ENCODE results near the gene STAT5B. TPM values are rescaled to one million over a fixed set of nuclear protein-coding genes. Genes with fewer than 3 reads are reported as not detected.

Gene STAT5B
- total RNA-seq, 1 experiment from 2014 or later = 7.1 TPM

- TF ChIP-seq, protein P1, sequence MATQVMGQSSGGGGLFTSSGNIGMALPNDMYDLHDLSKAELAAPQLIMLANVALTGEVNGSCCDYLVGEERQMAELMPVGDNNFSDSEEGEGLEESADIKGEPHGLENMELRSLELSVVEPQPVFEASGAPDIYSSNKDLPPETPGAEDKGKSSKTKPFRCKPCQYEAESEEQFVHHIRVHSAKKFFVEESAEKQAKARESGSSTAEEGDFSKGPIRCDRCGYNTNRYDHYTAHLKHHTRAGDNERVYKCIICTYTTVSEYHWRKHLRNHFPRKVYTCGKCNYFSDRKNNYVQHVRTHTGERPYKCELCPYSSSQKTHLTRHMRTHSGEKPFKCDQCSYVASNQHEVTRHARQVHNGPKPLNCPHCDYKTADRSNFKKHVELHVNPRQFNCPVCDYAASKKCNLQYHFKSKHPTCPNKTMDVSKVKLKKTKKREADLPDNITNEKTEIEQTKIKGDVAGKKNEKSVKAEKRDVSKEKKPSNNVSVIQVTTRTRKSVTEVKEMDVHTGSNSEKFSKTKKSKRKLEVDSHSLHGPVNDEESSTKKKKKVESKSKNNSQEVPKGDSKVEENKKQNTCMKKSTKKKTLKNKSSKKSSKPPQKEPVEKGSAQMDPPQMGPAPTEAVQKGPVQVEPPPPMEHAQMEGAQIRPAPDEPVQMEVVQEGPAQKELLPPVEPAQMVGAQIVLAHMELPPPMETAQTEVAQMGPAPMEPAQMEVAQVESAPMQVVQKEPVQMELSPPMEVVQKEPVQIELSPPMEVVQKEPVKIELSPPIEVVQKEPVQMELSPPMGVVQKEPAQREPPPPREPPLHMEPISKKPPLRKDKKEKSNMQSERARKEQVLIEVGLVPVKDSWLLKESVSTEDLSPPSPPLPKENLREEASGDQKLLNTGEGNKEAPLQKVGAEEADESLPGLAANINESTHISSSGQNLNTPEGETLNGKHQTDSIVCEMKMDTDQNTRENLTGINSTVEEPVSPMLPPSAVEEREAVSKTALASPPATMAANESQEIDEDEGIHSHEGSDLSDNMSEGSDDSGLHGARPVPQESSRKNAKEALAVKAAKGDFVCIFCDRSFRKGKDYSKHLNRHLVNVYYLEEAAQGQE (IDR thresholded peaks at IDR 0.05; ENCODE audit: low read depth) = no peak
- TF ChIP-seq SRF (IDR thresholded peaks at IDR 0.05; ENCODE audit: low read depth) (no peak), FOSL1 (IDR thresholded peaks at IDR 0.05; ENCODE audit: low read depth) (no peak), SIN3A (IDR thresholded peaks at IDR 0.05; ENCODE audit: low read depth) (no peak), ZNF274 (IDR thresholded peaks at IDR 0.05; ENCODE audit: low read depth, low read length) (no peak), EGR1 (IDR thresholded peaks at IDR 0.05; ENCODE audit: low read depth) (no peak), ZFX (IDR thresholded peaks at IDR 0.05) (no peak), POLR2A (IDR thresholded peaks at IDR 0.05; ENCODE audit: borderline replicate concordance, extremely low read depth, insufficient read depth, insufficient read length) (no peak), SP1 (IDR thresholded peaks at IDR 0.05; ENCODE audit: low read depth) (no peak), ELF1 (IDR thresholded peaks at IDR 0.05; ENCODE audit: borderline replicate concordance, low read depth) (no peak), CTCF (IDR thresholded peaks at IDR 0.05 in 2 of 3, conservative IDR thresholded peaks at IDR 0.05 in 1 of 3; ENCODE audit: borderline replicate concordance in 1 of 3, insufficient read depth in 1 of 3, low read depth in 2 of 3, low read length in 2 of 3) (no peak)
- ChIA-PET RAD21 (ENCODE audit: low non-redundant PET in 1 of 2, low total read pairs in 2 of 2, uncharacterized antibody in 2 of 2, unreplicated experiment in 2 of 2) (no interaction called here), CTCF (interaction anchor here (1.0 kb wide), 1 partner anchor 22 kb away, joined by 3 read pairs; no protein-coding TSS in a partner anchor), POLR2A (no interaction called here)
- ATAC-seq = no peak
- Histone ChIP-seq H3K9me3 (ENCODE audit: control insufficient read depth in 1 of 2, insufficient read depth in 1 of 2, low read depth in 1 of 2, low read length in 2 of 2) (no peaks in the 10 kb centered on the region), H4K20me1 (ENCODE audit: insufficient read depth) (no peaks in the 10 kb centered on the region), H3K36me3 (ENCODE audit: control insufficient read depth in 1 of 2, insufficient read depth in 2 of 2, low read length in 2 of 2) (no peaks in the 10 kb centered on the region), H3K27ac (ENCODE audit: low read depth, low read length) (no peak overlapping the region), H3K79me2 (ENCODE audit: insufficient read depth, low read length) (no peaks in the 10 kb centered on the region), H3K9me2 (ENCODE audit: insufficient read depth) (no peaks in the 10 kb centered on the region), H3K27me3 (ENCODE audit: insufficient read depth, low read length) (no peaks in the 10 kb centered on the region), H2AFZ (ENCODE audit: low read depth, low read length, poor library complexity, severe bottlenecking) (no peak overlapping the region), H3K9ac (ENCODE audit: low read length) (no peak overlapping the region), H3K4me1 (ENCODE audit: control insufficient read depth in 1 of 2, insufficient read depth in 2 of 2, low read length in 2 of 2) (peaks cover 0 to 6% of the 10 kb centered on the region in 2 experiments; a peak in 1 of 4 replicates), H3K4me3 (replicated peaks in 1 of 2; ENCODE audit: low read depth in 1 of 2, low read length in 2 of 2) (no peak overlapping the region), H3K4me2 (ENCODE audit: low read length) (no peak overlapping the region)
- DNase-seq (ENCODE audit: low read depth, low spot score) = no peak
- intact Hi-C loops (cut with micrococcal nuclease) = no loop called here
- no TSS peak for BruUV-seq (replicated peaks)
Measured at GRCh38 chr17:42159796-42160530, 116.2 kb downstream of the STAT5B start.

Data from HCT116 (cell line).